IgD-negative memory B cell (primary cell): ENCODE measurements around the gene ANXA10. TPM values are rescaled to one million over a fixed set of nuclear protein-coding genes. Genes with fewer than 3 reads are reported as not detected.
A peak's percentile ranks its signal among the peaks of the same experiment; 100 is the strongest.
"Not testable (repeated sequence)": the region's sequence is repeated elsewhere in the genome, so short reads cannot be mapped to it uniquely, and the experiment has no call there.

Experiments used
- H3K27ac Mint-ChIP-seq, 3 donors: one replicate each; pipeline ENCODE4 v1.8.0; 2020 to 2022; ENCODE audit warnings: mild to moderate bottlenecking in 3 of 3, mixed read lengths in 3 of 3, moderate library complexity in 1 of 3
- H3K27me3 Mint-ChIP-seq: one replicate; pipeline ENCODE4 v1.8.0; 2021; ENCODE audit warnings: mixed read lengths
- H3K36me3 Mint-ChIP-seq: one replicate; pipeline ENCODE4 v1.8.0; 2020; ENCODE audit warnings: mild to moderate bottlenecking, mixed read lengths
- H3K4me1 Mint-ChIP-seq, 3 donors: one replicate each; pipeline ENCODE4 v1.8.0; 2020 to 2022; ENCODE audit warnings: mixed read lengths in 3 of 3, mild to moderate bottlenecking in 1 of 3
- H3K4me3 Mint-ChIP-seq, 4 donors: one replicate each; pipeline ENCODE4 v1.8.0; 2020 to 2022; ENCODE audit warnings: mild to moderate bottlenecking in 4 of 4, mixed read lengths in 4 of 4, moderate library complexity in 3 of 4
- H3K9me3 Mint-ChIP-seq, 3 donors: one replicate each; pipeline ENCODE4 v1.8.0; 2020 to 2021; ENCODE audit warnings: mixed read lengths in 3 of 3, mild to moderate bottlenecking in 1 of 3
- polyA plus RNA-seq: library from polyadenylated mRNA; unstranded; fragments of 300-500 nt; fragmentation: Illumina TruSeq; gene quantifications from one replicate; pipeline ENCODE4 v1.2.3, GENCODE V29; 2021

Gene ANXA10
- polyA plus RNA-seq, 1 donor from 2014 or later: not detected

DNA sequence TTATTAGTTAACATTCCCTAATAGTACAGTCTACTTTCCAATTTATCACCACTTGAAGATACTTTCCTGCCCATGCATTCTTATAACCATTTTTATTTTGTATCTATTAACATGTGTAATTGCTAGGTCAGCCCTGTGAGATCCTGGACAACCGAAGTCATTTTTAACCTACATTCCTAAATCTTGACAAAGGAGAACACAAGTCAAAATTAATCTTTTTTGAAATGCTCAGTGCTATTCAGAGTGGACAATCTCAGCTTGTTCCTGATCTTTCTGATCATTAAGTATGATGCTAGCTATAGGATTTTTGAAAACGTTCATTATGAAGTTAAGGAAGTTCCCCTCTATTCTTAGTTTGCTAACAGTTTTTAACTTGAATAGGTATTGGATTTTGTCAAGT is 37.5 kb downstream of the ANXA10 start:
- Mint-ChIP-seq H3K27me3 (no peaks in the 10 kb centered on the region), H3K36me3 (peaks cover 3% of the 10 kb centered on the region), H3K9me3 (peaks cover 0 to 3% (median 0%) of the 10 kb centered on the region in 3 donors), H3K27ac (no peak overlapping the region), H3K4me1 (no peaks in the 10 kb centered on the region), H3K4me3 (no peak overlapping the region)

DNA sequence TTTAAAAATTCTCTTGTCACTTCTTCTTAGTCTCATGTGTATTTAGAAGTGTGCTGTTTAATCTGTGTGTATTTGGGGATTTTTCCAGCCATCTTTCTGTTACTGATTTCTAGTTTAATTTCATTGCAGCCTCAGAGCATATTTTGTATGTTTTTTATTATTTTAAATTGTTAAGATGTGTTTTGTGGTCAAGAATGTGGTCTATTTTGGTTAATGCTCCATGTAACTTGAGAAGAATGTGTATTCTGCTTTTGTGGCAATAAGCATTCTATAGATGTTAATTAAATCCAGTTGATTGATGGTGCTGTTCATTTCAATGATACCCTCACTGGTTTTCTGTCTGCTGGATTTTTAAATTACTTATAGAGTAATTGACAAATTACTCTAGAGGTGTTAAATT is 38.9 kb downstream of the ANXA10 start:
- Mint-ChIP-seq H3K4me1 (no peaks in the 10 kb centered on the region), H3K36me3 (peaks cover 3% of the 10 kb centered on the region), H3K27ac (no peak overlapping the region), H3K9me3 (peaks cover 0 to 3% (median 0%) of the 10 kb centered on the region in 3 donors), H3K4me3 (no peak overlapping the region), H3K27me3 (no peaks in the 10 kb centered on the region)

DNA sequence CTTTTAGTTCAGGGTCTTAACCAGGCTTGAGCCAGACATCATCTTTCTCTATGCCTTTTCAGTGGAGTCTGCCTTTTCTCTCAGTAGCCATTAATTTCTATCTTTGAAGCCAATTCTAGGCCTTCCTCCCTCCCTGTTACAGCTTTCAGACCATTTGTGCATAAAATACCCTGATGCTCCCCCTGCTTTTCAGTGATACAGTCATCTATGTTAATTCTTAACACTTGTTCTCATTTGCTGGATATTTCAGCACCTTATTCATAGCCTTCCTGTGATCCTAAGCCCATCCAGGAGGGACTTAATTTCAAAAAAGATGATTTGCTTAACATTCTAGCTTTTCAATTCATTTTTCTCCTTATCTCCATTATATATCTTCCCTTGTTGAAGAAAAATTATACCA is 42.3 kb downstream of the ANXA10 start:
- Mint-ChIP-seq H3K9me3 (peaks cover 0 to 5% (median 0%) of the 10 kb centered on the region in 3 donors), H3K4me1 (no peaks in the 10 kb centered on the region), H3K4me3 (no peak overlapping the region), H3K36me3 (peaks cover 3% of the 10 kb centered on the region), H3K27ac (no peak overlapping the region), H3K27me3 (no peaks in the 10 kb centered on the region)

DNA sequence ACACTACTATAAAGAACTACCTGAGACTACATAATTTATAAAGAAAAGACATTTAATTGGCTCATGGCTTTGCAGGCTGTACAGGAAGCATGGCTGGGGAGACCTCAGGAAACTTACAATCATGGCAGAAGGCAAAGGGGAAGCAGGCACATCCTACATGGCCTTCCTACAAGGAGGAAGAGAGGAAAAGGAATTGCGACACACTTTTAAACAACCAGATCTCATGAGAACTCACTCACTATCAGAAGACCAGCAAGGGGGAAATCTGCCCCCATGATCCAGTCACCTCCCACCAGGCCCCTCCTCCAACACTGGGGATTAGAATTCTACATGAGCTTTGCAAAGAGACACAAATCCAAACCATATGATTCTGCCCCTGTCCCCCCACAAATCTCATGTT is 43.5 kb downstream of the ANXA10 start:
- not testable (repeated sequence) for H3K4me1 Mint-ChIP-seq, H3K9me3 Mint-ChIP-seq, H3K4me3 Mint-ChIP-seq, H3K27ac Mint-ChIP-seq, H3K36me3 Mint-ChIP-seq, H3K27me3 Mint-ChIP-seq

DNA sequence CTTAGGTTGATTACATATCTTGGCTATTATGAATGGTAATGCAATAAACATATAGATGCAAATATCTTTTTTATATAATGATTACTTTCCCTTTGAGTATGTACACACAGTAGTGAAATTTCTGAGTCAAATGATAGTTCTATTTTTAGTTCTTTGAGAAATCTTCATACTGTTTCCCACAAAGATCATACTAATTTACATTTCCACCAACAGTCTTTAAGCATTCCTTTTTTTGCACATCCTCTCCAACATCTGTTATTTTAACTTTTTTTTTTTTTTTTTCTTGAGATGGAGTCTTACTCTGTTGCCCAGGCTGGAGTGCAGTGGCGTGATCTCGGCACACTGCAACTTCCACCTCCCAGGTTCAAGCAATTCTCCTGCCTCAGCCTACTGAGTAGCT is 45.4 kb downstream of the ANXA10 start:
- not testable (repeated sequence) for H3K9me3 Mint-ChIP-seq, H3K36me3 Mint-ChIP-seq, H3K4me1 Mint-ChIP-seq, H3K27ac Mint-ChIP-seq, H3K27me3 Mint-ChIP-seq, H3K4me3 Mint-ChIP-seq

DNA sequence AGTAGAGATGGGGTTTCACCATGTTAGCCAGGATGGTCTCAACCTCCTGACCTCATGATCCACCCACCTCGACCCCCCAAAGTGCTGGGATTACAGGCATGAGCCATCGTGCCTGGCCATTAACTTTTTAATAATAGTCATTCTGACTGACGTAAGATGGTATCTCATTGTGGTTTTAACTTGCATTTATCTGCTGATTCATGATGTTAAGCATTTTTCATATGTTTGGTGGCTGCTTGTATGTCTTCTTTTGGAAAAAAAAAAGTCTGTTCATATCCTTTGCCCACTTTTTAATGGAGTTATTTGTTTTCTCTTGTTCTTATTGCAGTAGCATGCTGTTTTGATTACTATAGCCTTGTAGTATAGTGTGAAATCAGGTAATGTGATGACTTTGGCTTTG is 45.8 kb downstream of the ANXA10 start:
- Mint-ChIP-seq H3K9me3 (peaks cover 0 to 3% (median 0%) of the 10 kb centered on the region in 3 donors), H3K27me3 (no peaks in the 10 kb centered on the region), H3K27ac (no peak overlapping the region), H3K4me1 (no peaks in the 10 kb centered on the region), H3K36me3 (peaks cover 3% of the 10 kb centered on the region), H3K4me3 (no peak overlapping the region)

DNA sequence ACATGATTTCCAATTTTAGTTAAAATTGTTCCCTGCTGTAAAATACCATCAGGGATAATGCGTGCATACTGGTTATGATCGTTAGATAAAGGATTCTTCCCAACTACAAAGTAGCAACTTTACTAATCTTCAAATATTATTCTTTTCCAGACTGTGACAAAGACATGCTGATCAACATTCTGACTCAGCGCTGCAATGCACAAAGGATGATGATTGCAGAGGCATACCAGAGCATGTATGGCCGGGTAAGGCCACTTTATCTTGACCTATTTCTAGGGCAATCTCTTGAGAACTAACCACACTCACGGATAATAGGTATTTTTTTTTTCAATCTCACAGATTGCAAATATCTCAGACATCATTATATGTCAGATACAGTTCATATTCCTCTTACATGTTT is 47.0 kb downstream of the ANXA10 start:
- Mint-ChIP-seq H3K27ac (no peak overlapping the region), H3K4me3 (no peak overlapping the region), H3K9me3 (peaks cover 0 to 3% (median 0%) of the 10 kb centered on the region in 3 donors), H3K27me3 (no peaks in the 10 kb centered on the region), H3K36me3 (peaks cover 3% of the 10 kb centered on the region), H3K4me1 (no peaks in the 10 kb centered on the region)

DNA sequence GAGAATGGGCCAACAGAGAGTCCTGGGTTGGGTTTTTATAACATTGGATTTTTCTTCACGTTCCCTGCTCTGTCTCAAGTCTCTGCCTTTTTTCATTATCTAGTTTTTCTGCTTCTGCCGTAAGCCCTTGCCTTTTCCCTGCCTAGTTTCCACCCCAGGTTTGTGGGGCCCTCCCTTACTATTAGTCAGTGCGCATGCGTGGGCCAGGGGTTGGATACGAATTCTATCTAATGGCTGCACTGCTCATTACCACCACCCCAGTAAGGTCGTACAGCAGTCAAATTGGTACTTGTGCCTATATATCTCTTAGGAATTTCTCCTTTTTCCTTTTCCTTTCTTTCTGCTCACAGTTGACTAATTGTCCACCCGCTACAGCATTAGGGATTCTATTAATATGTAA is 49.4 kb downstream of the ANXA10 start:
- H3K9me3 Mint-ChIP-seq: no peaks in the 10 kb centered on the region
- no peaks in the 10 kb centered on the region for H3K36me3 Mint-ChIP-seq
- no peak overlapping the region for H3K4me3 Mint-ChIP-seq
- no peaks in the 10 kb centered on the region for H3K27me3 Mint-ChIP-seq
- H3K27ac Mint-ChIP-seq: no peak overlapping the region
- no peaks in the 10 kb centered on the region for H3K4me1 Mint-ChIP-seq

DNA sequence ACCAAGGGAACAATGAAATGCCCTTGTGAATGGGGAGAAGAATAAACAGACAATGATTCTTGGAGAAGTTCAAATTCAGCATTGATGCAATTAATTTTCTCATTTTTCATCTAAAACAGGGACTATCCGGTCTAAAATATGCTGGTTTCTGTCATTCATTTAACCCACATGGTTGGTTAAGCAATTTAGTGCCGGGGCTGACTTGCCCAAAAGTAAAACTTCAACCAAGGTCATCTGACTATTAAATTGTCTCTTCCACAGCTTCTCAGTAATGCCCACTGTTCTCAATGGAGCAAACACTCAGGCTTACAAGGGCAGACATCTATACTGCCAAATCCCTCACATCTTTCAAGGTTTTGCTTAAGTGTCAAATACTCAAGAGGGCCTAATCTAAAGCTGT is 51.3 kb downstream of the ANXA10 start:
- Mint-ChIP-seq H3K4me1 (no peaks in the 10 kb centered on the region), H3K27me3 (no peaks in the 10 kb centered on the region), H3K9me3 (no peaks in the 10 kb centered on the region), H3K36me3 (no peaks in the 10 kb centered on the region), H3K4me3 (no peak overlapping the region), H3K27ac (no peak overlapping the region)

DNA sequence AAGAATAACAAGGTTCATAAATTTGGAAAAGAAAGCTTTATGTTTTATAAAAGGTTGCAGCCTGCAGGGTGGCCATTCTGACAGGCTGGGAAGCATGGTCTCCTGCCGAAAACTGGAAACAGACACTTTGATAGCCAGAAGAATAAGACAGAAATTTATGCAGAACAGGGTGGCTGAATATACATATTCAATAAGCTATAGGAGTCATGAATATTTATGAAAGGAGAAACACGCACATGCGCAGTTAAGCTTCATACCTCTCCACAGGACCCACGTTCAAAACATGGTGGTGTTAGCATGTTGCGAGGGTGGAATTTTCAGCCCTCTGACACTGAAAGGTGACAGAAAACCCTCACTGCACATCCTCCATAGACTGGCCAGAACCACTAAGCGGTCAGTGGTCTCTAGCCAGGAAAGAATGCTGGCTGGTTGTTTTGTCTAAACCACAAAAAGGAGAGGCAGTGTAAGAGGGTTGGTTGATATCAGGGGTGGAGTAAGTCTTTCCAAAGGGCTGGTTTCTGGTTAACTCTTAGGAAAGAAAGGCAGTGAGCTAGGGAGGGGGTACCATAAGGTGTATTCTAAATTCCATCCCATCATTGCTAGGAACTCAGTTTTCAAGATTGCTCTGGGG is 58.2 kb downstream of the ANXA10 start:
- Mint-ChIP-seq H3K27me3 (peaks cover 1% of the 10 kb centered on the region), H3K4me3 (no peak overlapping the region), H3K36me3 (no peaks in the 10 kb centered on the region), H3K27ac (no peak overlapping the region), H3K9me3 (no peaks in the 10 kb centered on the region), H3K4me1 (peaks cover 0 to 4% (median 2%) of the 10 kb centered on the region in 3 donors)

DNA sequence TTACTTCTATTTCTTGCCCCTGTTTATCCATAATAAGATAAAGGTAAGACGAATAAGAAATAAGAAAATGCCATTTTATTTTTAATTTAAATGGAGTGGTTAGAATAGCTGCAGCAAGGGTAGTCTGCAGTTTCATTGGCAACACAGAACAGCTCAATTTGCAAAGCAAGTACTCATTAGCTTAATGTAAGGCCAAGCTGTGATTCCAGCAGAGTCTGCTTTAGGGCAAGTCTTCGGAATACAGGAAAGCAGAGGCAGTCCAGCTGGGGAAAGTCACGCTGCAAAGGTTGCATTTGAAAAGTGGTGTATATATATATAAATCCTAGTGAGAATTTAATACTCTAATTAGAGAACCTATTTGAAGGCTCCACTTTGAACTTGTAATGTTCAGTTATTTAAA is 59.0 kb downstream of the ANXA10 start:
- Mint-ChIP-seq H3K4me3 (no peak overlapping the region), H3K27me3 (peaks cover 1% of the 10 kb centered on the region), H3K36me3 (no peaks in the 10 kb centered on the region), H3K9me3 (no peaks in the 10 kb centered on the region), H3K4me1 (peaks cover 0 to 4% (median 2%) of the 10 kb centered on the region in 3 donors), H3K27ac (no peak overlapping the region)

DNA sequence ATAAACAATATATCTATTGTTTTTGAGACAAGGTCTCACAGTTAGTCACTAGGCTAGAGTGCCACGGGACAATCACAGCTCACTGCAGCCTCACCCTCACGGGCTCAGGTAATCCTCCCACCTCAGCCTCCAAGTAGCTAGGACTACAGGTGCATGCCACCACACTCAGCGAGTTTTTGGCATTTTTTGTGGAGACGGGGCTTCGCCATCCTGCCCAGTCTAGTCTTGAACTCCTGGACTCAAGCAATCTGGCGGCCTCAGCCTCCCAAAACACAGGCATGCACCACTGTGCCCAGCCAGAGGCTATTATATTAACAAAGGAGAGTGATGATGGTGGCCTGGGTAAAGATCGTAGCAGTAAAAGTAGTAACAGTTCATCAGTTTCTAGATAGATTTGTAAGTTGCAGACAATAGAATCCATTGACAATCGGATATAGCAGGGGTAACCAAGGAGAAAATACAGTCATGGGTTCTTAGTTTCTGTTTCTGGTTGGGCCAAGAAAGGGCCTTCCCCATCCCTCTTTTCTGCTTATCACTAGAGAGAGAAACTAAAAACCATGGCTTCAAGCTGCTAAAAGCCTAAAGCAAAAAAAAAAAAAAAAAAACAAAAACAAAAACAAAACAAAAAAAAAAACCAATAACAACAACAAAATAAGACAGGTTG is 60.6 kb downstream of the ANXA10 start:
- Mint-ChIP-seq H3K36me3 (no peaks in the 10 kb centered on the region), H3K27ac (no peak overlapping the region), H3K4me3 (peak overlapping the region in 1 of 4 donors; percentile 72), H3K9me3 (no peaks in the 10 kb centered on the region), H3K27me3 (peaks cover 1% of the 10 kb centered on the region), H3K4me1 (peaks cover 0 to 4% (median 2%) of the 10 kb centered on the region in 3 donors)

DNA sequence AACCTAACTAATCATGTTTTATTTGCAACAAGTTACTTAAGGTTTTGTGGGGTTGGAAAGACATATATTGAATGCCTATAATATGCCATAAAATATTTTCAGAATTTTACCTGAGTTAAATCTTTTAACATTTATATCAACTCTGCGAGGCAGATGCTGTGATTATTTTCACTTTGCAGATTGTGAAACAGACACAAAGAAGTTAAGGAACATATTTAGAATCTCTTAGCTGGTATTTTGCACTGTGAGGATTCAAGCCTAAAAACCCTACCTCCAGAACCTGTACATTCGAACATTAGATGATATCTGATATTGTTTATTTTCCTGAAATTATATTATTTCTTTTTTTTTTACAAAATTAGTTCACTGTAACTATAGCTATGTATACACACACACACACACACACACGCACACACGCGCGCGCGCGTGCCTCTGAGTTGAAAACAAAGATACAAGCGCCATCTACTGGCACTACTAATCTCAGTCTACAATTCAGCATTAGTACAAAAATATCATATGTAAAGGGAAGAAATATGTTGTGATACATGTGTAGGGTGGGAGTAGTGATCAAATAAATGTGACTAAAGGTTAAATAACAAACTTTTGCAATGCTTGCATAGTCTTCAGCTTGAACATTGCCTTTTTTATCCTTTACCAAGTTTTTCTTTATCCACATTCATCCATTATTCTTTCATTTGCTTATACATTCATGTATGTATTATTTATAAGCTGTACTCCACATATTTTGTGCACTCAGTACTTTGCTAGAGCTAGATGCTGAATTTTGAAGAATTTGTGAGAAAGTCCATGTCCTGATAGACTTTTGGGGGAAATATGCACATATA is 61.5 kb downstream of the ANXA10 start:
- Mint-ChIP-seq H3K36me3 (no peaks in the 10 kb centered on the region), H3K4me1 (peaks cover 0 to 4% (median 2%) of the 10 kb centered on the region in 3 donors), H3K9me3 (no peaks in the 10 kb centered on the region), H3K4me3 (no peak overlapping the region), H3K27me3 (peaks cover 1% of the 10 kb centered on the region), H3K27ac (no peak overlapping the region)

DNA sequence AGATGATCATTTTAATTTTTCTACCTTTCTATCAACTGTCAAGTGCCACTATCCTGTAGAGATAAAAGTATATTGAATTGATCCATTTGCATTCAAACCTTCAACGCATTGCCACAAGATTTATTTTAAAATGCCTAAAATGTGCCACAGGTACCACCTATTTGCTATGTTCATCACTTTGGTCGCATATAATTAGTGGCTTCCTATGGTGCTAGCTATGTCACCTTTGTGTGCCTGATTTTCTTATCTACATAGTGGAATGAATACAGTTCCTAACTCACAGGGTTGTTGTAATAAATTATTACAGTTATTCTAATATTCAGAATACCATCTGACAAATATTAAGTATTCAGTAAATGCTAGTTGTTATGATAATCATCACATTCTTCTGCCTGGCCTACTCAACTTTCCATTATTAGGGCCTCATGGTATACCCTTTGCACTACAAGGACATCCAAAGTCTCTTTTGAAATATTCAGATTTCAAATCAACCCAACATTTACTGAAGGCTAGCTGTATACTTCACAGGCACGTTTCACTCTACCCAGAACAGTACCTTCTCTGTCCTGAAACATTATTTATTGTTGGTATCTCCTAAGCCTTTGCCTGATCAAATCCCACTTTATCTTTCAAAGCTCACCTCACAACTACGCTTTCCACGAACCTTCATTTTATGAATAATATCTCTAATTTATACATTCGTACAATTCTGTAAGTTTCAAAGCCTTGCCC is 62.4 kb downstream of the ANXA10 start:
- H3K27ac Mint-ChIP-seq: no peak overlapping the region
- peaks cover 0 to 4% (median 2%) of the 10 kb centered on the region in 3 donors for H3K4me1 Mint-ChIP-seq
- peaks cover 0 to 5% (median 0%) of the 10 kb centered on the region in 3 donors for H3K9me3 Mint-ChIP-seq
- H3K4me3 Mint-ChIP-seq: no peak overlapping the region
- H3K27me3 Mint-ChIP-seq: peaks cover 1% of the 10 kb centered on the region
- H3K36me3 Mint-ChIP-seq: no peaks in the 10 kb centered on the region

DNA sequence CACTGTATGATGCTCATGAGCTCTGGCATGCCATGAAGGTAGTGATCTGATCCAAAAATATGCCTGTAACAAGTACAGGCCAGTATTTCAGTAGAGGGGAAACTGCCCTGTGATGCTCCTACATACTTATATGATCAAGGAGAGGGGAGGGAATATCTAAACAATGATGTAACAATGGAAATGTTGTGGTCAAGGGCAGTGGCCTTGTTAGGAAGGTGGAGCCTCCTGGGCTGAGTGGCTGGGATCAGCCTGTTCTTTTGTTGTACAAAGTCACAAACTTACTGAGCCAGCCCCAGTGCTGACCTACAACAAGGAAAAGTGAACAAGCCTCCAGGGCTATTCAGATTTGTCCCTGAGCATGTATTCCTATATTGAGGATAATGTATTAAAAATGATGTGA is 70.3 kb downstream of the ANXA10 start:
- Mint-ChIP-seq H3K36me3 (no peaks in the 10 kb centered on the region), H3K4me3 (no peak overlapping the region), H3K27ac (no peak overlapping the region)

More for the DNA sequence above, 70.3 kb downstream of the ANXA10 start:
- Mint-ChIP-seq H3K9me3 (peaks cover 2 to 17% (median 6%) of the 10 kb centered on the region in 3 donors), H3K27me3 (peaks cover 2% of the 10 kb centered on the region), H3K4me1 (no peaks in the 10 kb centered on the region)
